Measurements from ENCODE around the gene JAZF1.
"Not testable (repeated sequence)": the region's sequence is repeated elsewhere in the genome, so short reads cannot be mapped to it uniquely, and the experiment has no call there.

JAZF1 gene

DNA sequence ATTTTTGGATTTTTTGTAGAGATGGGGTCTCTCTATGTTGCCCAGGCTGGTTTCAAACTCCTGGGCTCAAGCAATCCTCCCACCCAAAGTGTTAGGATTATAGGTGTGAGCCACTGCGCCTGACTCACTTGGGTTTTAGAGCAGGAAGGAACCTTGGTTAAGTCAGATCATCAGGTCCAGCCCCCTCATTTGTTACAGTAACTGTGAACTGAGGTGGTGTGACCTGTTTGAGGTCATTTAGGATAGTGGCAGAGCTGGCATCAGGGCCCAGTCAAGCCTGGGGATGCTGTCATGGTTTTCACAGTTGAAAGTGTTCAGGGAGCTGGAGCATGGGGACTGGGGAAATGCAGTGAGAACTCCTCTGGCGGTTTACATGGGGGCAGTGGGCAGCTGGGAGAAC, 281.0 kb downstream of the JAZF1 start:
- no peak for TF ChIP-seq CTCF (conservative IDR thresholded peaks at IDR 0.05; ENCODE audit: low read depth, low read length)
- H3K4me3 ChIP-seq (ENCODE audit: low read depth, low read length): no peak overlapping the region
- DNase-seq (ENCODE audit: low read depth): no peak

GRCh38 chr7:27897441-27897847, 283.2 kb downstream of the JAZF1 start:
- no peak for DNase-seq (ENCODE audit: low read depth)
- no peak for TF ChIP-seq CTCF (conservative IDR thresholded peaks at IDR 0.05; ENCODE audit: low read depth, low read length)
- H3K4me3 ChIP-seq (ENCODE audit: low read depth, low read length): no peak overlapping the region

DNA sequence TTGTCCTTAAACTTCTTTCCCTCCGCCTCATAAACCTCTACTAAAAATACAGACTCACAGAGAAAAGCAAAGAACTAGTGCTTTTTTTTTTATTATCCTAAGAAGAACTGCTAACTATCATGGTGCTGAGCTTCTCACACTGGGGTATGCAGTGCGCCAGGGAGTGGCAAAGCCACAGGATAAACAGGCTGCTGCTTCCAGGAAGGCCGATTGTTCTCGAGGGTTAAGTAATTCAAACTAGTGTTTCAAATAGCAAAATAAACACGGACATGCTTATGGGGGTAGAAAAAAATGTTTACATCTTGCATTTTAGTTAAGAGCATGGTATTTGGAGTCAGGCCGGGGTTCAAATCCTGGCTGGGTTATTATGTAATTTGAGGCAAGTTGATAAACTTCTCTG, 283.6 kb downstream of the JAZF1 start:
- TF ChIP-seq CTCF (conservative IDR thresholded peaks at IDR 0.05; ENCODE audit: low read depth, low read length): no peak
- DNase-seq (ENCODE audit: low read depth): peak; percentile 81
- no peak overlapping the region for H3K4me3 ChIP-seq (ENCODE audit: low read depth, low read length)

DNA sequence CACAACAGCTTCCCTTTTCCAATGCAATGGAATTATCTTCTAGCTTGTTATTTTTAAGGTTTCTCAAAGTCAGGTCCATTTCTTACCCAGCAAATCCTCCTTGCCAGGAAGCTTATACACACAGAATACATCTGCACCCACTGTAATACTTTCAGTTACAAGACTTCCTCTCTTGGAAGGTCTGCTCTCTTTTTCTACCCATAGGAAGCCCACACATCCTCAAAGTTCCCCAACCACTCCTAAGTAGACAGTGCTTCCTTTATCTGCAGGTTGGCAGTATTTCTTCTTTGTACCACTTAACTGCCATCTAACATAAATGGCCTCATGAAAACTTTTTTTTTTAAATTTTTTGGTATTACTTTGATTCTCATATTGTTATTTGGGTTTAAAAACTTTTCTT, 285.0 kb downstream of the JAZF1 start:
- TF ChIP-seq CTCF (conservative IDR thresholded peaks at IDR 0.05; ENCODE audit: low read depth, low read length): no peak
- DNase-seq (ENCODE audit: low read depth): no peak
- H3K4me3 ChIP-seq (ENCODE audit: low read depth, low read length): no peak overlapping the region

GRCh38 chr7:27890205-27890849, 290.3 kb downstream of the JAZF1 start:
- DNase-seq (ENCODE audit: low read depth): no peak
- no peak overlapping the region for H3K4me3 ChIP-seq (ENCODE audit: low read depth, low read length)
- TF ChIP-seq CTCF (conservative IDR thresholded peaks at IDR 0.05; ENCODE audit: low read depth, low read length): no peak

GRCh38 chr7:27889800-27890199, 290.8 kb downstream of the JAZF1 start:
- no peak overlapping the region for H3K4me3 ChIP-seq (ENCODE audit: low read depth, low read length)
- TF ChIP-seq CTCF (conservative IDR thresholded peaks at IDR 0.05; ENCODE audit: low read depth, low read length): no peak
- no peak for DNase-seq (ENCODE audit: low read depth)

GRCh38 chr7:27888736-27889135, 291.9 kb downstream of the JAZF1 start:
- no peak for TF ChIP-seq CTCF (conservative IDR thresholded peaks at IDR 0.05; ENCODE audit: low read depth, low read length)
- no peak overlapping the region for H3K4me3 ChIP-seq (ENCODE audit: low read depth, low read length)
- no peak for DNase-seq (ENCODE audit: low read depth)

DNA sequence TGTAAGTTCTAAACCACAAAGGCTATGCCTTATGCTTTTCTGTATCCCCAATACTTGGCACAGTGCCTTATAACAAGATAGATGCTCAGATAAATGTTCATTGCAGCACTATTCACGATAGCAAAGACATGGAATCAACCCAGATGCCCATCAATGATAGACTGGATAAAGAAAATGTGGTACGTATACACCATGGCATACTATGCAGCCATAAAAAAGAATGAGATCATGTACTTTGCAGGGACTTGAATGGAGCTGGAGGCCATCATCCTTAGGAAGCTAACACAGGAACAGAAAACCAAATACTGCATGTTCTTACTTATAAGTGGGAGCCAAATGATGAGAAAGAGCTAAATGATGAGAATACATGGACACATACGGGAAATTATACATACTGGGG, 293.9 kb downstream of the JAZF1 start:
- H3K4me3 ChIP-seq (ENCODE audit: low read depth, low read length); DNase-seq (ENCODE audit: low read depth): not testable (repeated sequence)

All from choroid plexus epithelial cell (primary cell).